ENCODE data around the gene RBBP5.
A peak's percentile ranks its signal among the peaks of the same experiment; 100 is the strongest.

Gene RBBP5

GRCh38 chr1:205068001-205068400 lies 53.8 kb downstream of the RBBP5 start:
- DNase-seq (ENCODE audit: low read depth, low spot score): no peak
- Histone ChIP-seq H3K27me3 (ENCODE audit: control insufficient read depth, insufficient read depth, low read length) (no peaks in the 10 kb centered on the region), H3K27ac (ENCODE audit: low read length) (no peak overlapping the region), H3K4me3 (ENCODE audit: low read length) (no peak overlapping the region), H3K4me1 (ENCODE audit: control insufficient read depth, insufficient read depth, low read length) (0 out of 2 replicates have a peak, but pooled peaks cover 1% of the 10 kb centered on the region), H3K36me3 (ENCODE audit: control insufficient read depth, insufficient read depth, low read length) (no peaks in the 10 kb centered on the region), H3K9me3 (ENCODE audit: control insufficient read depth, insufficient read depth, low read length) (no peaks in the 10 kb centered on the region)
- WGBS (ENCODE audit: insufficient coverage, insufficient read length): no CpG with 5 or more reads among the region's 4 CpGs

DNA sequence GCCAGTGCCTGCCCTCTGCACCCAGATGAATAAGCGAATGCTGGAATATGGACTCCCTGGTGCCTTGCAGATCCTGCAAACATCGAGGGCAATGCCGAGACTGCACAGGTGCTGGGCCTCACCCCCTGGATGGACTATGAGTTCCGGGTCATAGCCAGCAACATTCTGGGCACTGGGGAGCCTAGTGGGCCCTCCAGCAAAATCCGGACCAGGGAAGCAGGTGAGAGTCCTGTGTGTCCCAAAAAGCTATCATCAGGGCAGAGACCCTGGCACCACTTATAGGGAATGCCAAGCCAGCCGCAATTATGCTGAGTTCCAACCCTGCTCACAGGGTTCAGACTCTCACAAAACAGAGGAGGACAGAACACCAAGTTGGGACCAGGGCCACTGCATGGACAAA lies 54.7 kb downstream of the RBBP5 start:
- peaks cover 1% of the 10 kb centered on the region; the same call in 1 of the 2 replicates for H3K4me1 ChIP-seq (ENCODE audit: control insufficient read depth, insufficient read depth, low read length)
- H3K27me3 ChIP-seq (ENCODE audit: control insufficient read depth, insufficient read depth, low read length): no peaks in the 10 kb centered on the region
- WGBS (ENCODE audit: insufficient coverage, insufficient read length): no CpG with 5 or more reads among the region's 6 CpGs
- no peak overlapping the region for H3K4me3 ChIP-seq (ENCODE audit: low read length)
- no peaks in the 10 kb centered on the region for H3K9me3 ChIP-seq (ENCODE audit: control insufficient read depth, insufficient read depth, low read length)
- H3K36me3 ChIP-seq (ENCODE audit: control insufficient read depth, insufficient read depth, low read length): no peaks in the 10 kb centered on the region
- DNase-seq (ENCODE audit: low read depth, low spot score): no peak
- H3K27ac ChIP-seq (ENCODE audit: low read length): no peak overlapping the region

DNA sequence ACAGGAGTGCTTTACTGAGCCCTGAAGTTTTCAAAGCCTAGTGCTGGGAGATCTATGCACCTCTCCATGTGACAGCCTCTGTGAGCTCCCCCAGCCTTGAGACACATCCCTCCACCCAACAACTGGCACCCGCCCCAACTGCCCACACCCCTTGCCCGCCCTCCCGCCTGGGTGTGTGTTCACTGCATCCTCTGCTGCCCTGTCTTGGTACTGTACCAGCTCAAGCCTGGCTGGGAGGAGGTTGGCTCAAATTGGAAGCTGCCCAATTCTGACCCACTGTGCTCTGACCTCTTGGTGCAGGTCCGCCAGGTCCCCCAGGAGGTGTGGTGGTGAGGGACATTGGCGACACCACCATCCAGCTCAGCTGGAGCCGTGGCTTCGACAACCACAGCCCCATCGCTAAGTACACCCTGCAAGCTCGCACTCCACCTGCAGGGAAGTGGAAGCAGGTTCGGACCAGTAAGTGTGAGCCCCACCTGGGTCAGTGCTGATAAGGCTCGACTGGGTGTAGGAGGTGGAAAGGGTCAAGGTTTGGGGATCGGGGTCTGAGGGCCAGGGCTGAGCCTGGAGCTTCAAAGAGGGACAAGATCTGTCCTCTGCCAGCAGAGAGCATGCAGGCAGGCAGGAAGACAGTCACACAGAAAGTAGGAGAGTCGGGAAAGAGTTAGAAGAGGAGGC lies 55.5 kb downstream of the RBBP5 start:
- Histone ChIP-seq H3K4me3 (ENCODE audit: low read length) (no peak overlapping the region), H3K4me1 (ENCODE audit: control insufficient read depth, insufficient read depth, low read length) (peaks cover 6% of the 10 kb centered on the region; the same call in 1 of the 2 replicates), H3K27me3 (ENCODE audit: control insufficient read depth, insufficient read depth, low read length) (no peaks in the 10 kb centered on the region), H3K36me3 (ENCODE audit: control insufficient read depth, insufficient read depth, low read length) (no peaks in the 10 kb centered on the region), H3K9me3 (ENCODE audit: control insufficient read depth, insufficient read depth, low read length) (no peaks in the 10 kb centered on the region), H3K27ac (ENCODE audit: low read length) (no peak overlapping the region)
- WGBS (ENCODE audit: insufficient coverage, insufficient read length): no CpG with 5 or more reads among the region's 13 CpGs
- DNase-seq (ENCODE audit: low read depth, low spot score): no peak

GRCh38 chr1:205065666-205066065 lies 56.1 kb downstream of the RBBP5 start:
- no peak for DNase-seq (ENCODE audit: low read depth, low spot score)
- H3K4me1 ChIP-seq (ENCODE audit: control insufficient read depth, insufficient read depth, low read length): peaks cover 6% of the 10 kb centered on the region; the same call in 1 of the 2 replicates
- H3K27me3 ChIP-seq (ENCODE audit: control insufficient read depth, insufficient read depth, low read length): no peaks in the 10 kb centered on the region
- no peaks in the 10 kb centered on the region for H3K9me3 ChIP-seq (ENCODE audit: control insufficient read depth, insufficient read depth, low read length)
- no CpG with 5 or more reads among the region's 14 CpGs for WGBS (ENCODE audit: insufficient coverage, insufficient read length)
- H3K36me3 ChIP-seq (ENCODE audit: control insufficient read depth, insufficient read depth, low read length): no peaks in the 10 kb centered on the region
- no peak overlapping the region for H3K4me3 ChIP-seq (ENCODE audit: low read length)
- H3K27ac ChIP-seq (ENCODE audit: low read length): no peak overlapping the region

DNA sequence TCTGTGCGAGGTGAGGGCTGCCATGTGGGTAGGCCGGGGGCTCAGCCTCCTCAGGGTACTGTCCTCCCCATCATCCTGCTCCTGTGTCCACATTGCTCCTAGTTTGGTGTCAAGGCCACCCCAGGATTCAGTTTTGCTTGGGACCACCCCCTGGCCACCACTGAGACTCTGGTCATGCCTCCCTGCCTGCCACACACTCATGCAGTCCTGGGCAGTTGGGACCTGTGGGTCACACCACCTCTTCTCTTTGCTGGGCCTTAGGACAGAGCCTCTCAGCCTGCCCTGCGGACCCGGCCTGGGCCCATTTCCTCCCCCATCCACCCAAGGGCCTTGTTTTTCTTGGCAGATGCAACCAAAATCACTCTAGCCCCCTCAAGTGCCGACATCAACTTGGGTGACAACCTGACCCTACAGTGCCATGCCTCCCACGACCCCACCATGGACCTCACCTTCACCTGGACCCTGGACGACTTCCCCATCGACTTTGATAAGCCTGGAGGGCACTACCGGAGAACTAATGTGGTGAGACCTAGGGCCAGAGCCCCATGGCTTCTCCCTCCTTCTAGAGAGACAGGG lies 56.9 kb downstream of the RBBP5 start:
- H3K27me3 ChIP-seq (ENCODE audit: control insufficient read depth, insufficient read depth, low read length): no peaks in the 10 kb centered on the region
- H3K4me1 ChIP-seq (ENCODE audit: control insufficient read depth, insufficient read depth, low read length): peaks cover 6% of the 10 kb centered on the region; the same call in 1 of the 2 replicates
- no CpG with 5 or more reads among the region's 9 CpGs for WGBS (ENCODE audit: insufficient coverage, insufficient read length)
- H3K4me3 ChIP-seq (ENCODE audit: low read length): no peak overlapping the region
- DNase-seq (ENCODE audit: low read depth, low spot score): no peak
- no peak overlapping the region for H3K27ac ChIP-seq (ENCODE audit: low read length)
- no peaks in the 10 kb centered on the region for H3K36me3 ChIP-seq (ENCODE audit: control insufficient read depth, insufficient read depth, low read length)
- no peaks in the 10 kb centered on the region for H3K9me3 ChIP-seq (ENCODE audit: control insufficient read depth, insufficient read depth, low read length)

GRCh38 chr1:205064301-205064700 lies 57.5 kb downstream of the RBBP5 start:
- Histone ChIP-seq H3K4me1 (ENCODE audit: control insufficient read depth, insufficient read depth, low read length) (peaks cover 6% of the 10 kb centered on the region; the same call in 1 of the 2 replicates), H3K27me3 (ENCODE audit: control insufficient read depth, insufficient read depth, low read length) (no peaks in the 10 kb centered on the region), H3K36me3 (ENCODE audit: control insufficient read depth, insufficient read depth, low read length) (no peaks in the 10 kb centered on the region), H3K4me3 (ENCODE audit: low read length) (no peak overlapping the region), H3K9me3 (ENCODE audit: control insufficient read depth, insufficient read depth, low read length) (no peaks in the 10 kb centered on the region), H3K27ac (ENCODE audit: low read length) (no peak overlapping the region)
- WGBS (ENCODE audit: insufficient coverage, insufficient read length): no CpG with 5 or more reads among the region's 11 CpGs
- no peak for DNase-seq (ENCODE audit: low read depth, low spot score)

DNA sequence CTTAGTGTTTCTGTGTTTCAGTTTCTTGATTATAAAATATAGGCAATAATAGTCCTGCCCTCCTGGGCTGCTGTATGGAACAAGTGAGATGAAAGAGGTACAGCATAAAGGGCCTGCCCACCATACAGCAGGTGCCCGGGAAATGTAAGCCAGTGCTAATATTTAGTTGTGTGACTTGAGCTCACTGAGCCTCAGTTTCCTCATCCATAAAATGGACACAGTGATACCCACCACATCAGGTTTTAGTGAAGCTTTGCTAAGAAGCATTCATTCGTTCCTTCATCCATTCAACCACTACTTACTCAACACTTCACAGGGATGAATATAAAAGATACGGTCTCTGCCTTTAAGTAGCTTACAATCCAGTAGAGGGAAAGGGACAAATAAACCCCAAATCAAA lies 58.9 kb downstream of the RBBP5 start:
- DNase-seq (ENCODE audit: low read depth, low spot score): no peak
- Histone ChIP-seq H3K27me3 (ENCODE audit: control insufficient read depth, insufficient read depth, low read length) (no peaks in the 10 kb centered on the region), H3K4me3 (ENCODE audit: low read length) (no peak overlapping the region), H3K27ac (ENCODE audit: low read length) (no peak overlapping the region), H3K9me3 (ENCODE audit: control insufficient read depth, insufficient read depth, low read length) (no peaks in the 10 kb centered on the region), H3K36me3 (ENCODE audit: control insufficient read depth, insufficient read depth, low read length) (no peaks in the 10 kb centered on the region), H3K4me1 (ENCODE audit: control insufficient read depth, insufficient read depth, low read length) (peaks cover 6% of the 10 kb centered on the region; the same call in 1 of the 2 replicates)
- whole genome bisulfite sequencing (ENCODE audit: insufficient coverage, insufficient read length): no CpG with 5 or more reads among the region's 3 CpGs

DNA sequence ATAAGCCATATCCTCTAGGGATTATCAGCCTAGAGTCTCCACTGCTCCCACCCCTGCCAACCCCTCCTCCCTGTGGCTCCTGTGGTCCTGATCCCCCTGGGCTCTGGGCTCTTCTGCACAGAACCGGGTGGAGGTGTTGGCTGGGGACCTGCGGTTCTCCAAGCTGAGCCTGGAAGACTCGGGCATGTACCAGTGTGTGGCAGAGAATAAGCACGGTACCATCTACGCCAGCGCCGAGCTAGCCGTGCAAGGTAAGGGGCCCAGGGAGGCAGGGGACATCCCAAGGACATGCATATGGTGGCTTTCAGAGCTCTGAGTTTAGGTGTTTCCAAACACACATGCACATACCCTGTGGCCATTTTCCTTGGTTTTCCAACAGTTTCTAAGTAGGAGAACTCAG lies 59.5 kb downstream of the RBBP5 start:
- Histone ChIP-seq H3K36me3 (ENCODE audit: control insufficient read depth, insufficient read depth, low read length) (no peaks in the 10 kb centered on the region), H3K27ac (ENCODE audit: low read length) (no peak overlapping the region), H3K9me3 (ENCODE audit: control insufficient read depth, insufficient read depth, low read length) (no peaks in the 10 kb centered on the region), H3K4me3 (ENCODE audit: low read length) (no peak overlapping the region), H3K27me3 (ENCODE audit: control insufficient read depth, insufficient read depth, low read length) (no peaks in the 10 kb centered on the region), H3K4me1 (ENCODE audit: control insufficient read depth, insufficient read depth, low read length) (peaks cover 6% of the 10 kb centered on the region; the same call in 1 of the 2 replicates)
- no peak for DNase-seq (ENCODE audit: low read depth, low spot score)
- no CpG with 5 or more reads among the region's 8 CpGs for WGBS (ENCODE audit: insufficient coverage, insufficient read length)

DNA sequence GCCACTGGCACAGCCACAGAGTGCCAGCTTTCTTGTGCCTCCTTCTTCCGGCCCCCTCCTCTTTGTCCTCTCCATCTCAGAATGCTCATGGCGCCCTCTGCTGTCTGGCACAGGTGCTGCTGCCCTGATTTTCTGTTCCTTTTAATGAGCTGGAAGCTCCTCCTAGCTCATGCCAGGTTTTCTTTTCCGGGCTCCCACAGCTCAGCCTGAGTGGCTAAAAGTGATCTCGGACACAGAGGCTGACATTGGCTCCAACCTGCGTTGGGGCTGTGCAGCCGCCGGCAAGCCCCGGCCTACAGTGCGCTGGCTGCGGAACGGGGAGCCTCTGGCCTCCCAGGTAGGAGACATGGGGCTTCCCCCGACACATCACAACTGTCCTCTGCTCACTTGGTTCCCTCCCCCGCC lies 60.1 kb downstream of the RBBP5 start:
- peak; percentile 82 for DNase-seq (ENCODE audit: low read depth, low spot score)
- Histone ChIP-seq H3K27ac (ENCODE audit: low read length) (no peak overlapping the region), H3K9me3 (ENCODE audit: control insufficient read depth, insufficient read depth, low read length) (no peaks in the 10 kb centered on the region)

DNA sequence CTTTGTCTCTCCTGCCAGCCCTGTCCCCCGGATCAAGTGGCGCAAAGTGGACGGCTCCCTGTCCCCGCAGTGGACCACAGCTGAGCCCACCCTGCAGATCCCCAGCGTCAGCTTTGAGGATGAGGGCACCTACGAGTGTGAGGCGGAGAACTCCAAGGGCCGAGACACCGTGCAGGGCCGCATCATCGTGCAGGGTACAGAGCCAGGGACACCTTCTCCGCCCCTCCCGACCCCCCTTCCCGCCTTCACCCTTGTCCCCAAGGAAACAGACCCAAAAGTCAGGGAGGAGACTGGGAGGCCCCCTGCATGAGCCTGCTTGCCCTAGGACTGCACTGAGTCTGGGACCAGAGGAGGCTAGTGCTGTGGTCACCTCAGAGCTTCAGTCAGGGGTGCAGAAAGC lies 60.6 kb downstream of the RBBP5 start:
- Histone ChIP-seq H3K27ac (ENCODE audit: low read length) (no peak overlapping the region), H3K9me3 (ENCODE audit: control insufficient read depth, insufficient read depth, low read length) (no peaks in the 10 kb centered on the region), H3K27me3 (ENCODE audit: control insufficient read depth, insufficient read depth, low read length) (no peaks in the 10 kb centered on the region), H3K4me3 (ENCODE audit: low read length) (no peak overlapping the region), H3K4me1 (ENCODE audit: control insufficient read depth, insufficient read depth, low read length) (peaks cover 5% of the 10 kb centered on the region; the same call in 1 of the 2 replicates), H3K36me3 (ENCODE audit: control insufficient read depth, insufficient read depth, low read length) (no peaks in the 10 kb centered on the region)
- no peak for DNase-seq (ENCODE audit: low read depth, low spot score)
- no CpG with 5 or more reads among the region's 14 CpGs for WGBS (ENCODE audit: insufficient coverage, insufficient read length)

More for the DNA sequence above, 60.1 kb downstream of the RBBP5 start:
- WGBS (ENCODE audit: insufficient coverage, insufficient read length): no CpG with 5 or more reads among the region's 13 CpGs
- Histone ChIP-seq H3K27me3 (ENCODE audit: control insufficient read depth, insufficient read depth, low read length) (no peaks in the 10 kb centered on the region), H3K36me3 (ENCODE audit: control insufficient read depth, insufficient read depth, low read length) (no peaks in the 10 kb centered on the region), H3K4me3 (ENCODE audit: low read length) (no peak overlapping the region), H3K4me1 (ENCODE audit: control insufficient read depth, insufficient read depth, low read length) (peaks cover 6% of the 10 kb centered on the region; the same call in 1 of the 2 replicates)
